HG03196 (cell line): ENCODE results near the gene RAB43.
"Not testable (repeated sequence)": the region's sequence is repeated elsewhere in the genome, so short reads cannot be mapped to it uniquely, and the experiment has no call there.

Experiments used
- ATAC-seq: cut with Tn5 transposase; IDR thresholded peaks from one replicate; pipeline ENCODE4 v1.9.1; 2021; ENCODE audit not compliant: unreplicated experiment

The RAB43 gene

DNA sequence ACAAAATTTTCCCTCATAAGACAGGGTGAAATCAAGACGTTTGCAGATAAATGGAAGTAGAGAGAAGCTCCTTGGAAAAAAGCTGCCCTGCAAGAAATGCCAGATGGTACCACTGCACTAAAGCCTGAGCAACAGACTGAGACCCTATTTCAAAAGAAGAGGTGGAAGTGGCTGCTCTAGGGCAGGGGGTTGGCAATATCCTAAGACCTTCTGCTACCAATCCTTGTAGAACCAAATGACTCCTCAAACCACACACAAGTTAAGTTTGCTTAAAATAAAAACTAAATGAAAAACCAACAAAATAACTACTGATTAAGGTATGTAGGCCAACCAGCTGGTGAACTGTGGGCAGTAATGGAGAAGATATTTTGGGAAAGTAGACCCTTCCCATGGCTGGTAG is 21.3 kb downstream of the RAB43 start:
- no peak for ATAC-seq

DNA sequence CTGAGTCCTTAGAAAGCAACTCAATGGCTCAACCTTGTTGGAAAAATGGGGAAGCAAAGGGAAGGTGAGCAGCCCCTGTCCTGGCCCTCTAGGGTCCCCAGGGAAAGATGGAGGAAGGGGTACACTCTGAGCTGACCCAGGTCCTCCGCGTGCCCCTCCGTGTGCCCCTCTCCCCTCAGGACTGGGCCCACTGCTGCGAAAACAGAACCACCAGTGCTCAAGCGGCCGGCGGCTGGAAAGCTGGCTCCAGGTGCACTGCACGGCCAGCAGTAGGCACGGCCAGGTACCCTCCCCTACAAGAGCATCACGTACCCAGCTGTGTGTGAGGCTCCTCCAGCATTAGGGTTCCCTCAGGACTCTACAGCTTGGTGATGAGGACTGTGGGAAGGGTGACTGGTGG is 26.3 kb downstream of the RAB43 start:
- ATAC-seq, result no peak

DNA sequence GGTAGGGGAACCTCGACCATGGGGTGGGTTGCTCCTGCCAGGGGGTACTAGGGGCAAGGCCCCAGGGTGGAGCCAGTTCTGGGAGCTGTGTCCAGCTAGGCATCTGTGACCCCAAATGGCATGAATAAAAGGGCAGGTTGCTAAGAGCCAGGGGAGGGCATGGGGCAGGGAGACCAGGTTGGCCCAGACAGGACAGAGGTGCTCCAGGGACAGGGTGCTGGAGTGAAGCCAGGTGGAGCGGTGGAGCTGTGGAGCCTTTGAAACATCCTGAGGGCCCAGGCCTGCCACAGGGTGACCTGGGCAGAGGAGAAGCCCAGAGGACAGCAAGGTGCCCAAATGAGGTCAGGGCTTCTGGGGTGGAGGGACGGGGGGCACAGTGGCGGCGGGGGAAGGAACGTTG is 33.3 kb downstream of the RAB43 start:
- not testable (repeated sequence) for ATAC-seq

DNA sequence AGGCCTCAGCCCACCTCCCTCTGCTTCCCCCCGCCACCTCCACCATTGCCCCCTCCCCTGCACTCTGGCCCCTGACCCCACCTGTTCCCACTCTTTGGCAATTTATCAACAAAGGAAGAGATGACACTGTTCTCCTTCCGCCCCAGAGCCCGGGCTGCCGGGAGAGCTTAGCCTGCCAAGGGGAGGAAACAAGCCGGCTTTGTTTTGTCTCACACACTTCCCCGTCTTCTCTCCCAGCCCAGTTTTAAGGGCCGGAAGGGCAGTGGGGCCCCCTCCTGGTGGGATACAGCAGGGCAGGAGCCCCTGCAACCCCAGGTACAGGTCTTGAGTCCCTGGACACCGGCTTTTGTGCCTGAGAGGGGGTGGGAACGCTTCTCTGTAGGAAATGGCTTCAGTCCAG is 33.7 kb downstream of the RAB43 start:
- not testable (repeated sequence) for ATAC-seq

DNA sequence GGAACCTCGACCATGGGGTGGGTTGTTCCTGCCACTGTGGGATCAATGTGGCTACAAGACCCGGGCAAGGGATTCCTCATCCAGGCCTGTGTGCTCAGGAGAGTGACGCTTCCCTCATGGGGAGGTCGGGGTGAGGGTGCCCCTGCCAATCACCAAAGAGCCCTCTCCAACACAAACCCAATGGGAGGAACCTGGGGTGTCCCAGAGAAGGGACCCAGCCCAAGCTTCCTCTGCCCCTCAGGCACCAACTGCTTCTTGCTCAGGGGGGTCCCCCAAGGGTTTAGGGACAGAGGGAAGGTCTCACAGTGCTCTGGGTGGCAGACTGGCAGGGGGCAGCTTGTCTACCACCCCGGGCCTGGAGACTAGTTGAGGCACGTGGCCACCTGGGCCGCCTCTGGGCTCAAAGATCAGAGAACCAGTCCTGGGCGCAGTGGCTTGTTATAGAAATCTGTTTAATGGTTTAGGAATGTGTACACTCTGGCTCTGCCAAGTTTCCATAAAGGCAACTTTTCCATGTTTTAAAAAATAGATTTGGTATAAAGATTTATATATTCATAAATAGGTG is 34.4 kb downstream of the RAB43 start:
- no peak for ATAC-seq

DNA sequence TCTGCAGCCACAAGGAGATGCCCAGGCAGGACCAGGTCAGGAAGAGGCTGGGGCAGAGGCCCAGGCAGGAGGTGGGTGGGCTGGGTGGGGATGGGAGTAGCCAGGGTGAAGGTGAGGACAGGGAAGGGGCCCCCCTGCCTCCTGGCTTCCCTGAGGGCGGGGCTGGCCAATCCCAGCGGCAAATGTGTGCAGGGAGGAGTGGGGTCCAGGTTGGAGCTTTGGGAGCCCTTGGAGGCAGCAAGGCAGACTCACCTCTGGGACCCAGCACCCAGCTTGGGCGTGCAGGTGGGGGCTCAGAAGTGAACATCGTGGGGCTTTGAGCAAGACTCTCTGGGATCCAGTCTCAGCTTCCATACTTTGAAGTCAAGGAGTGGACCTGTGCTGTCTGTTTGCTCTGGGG is 35.8 kb downstream of the RAB43 start:
- ATAC-seq, result no peak

DNA sequence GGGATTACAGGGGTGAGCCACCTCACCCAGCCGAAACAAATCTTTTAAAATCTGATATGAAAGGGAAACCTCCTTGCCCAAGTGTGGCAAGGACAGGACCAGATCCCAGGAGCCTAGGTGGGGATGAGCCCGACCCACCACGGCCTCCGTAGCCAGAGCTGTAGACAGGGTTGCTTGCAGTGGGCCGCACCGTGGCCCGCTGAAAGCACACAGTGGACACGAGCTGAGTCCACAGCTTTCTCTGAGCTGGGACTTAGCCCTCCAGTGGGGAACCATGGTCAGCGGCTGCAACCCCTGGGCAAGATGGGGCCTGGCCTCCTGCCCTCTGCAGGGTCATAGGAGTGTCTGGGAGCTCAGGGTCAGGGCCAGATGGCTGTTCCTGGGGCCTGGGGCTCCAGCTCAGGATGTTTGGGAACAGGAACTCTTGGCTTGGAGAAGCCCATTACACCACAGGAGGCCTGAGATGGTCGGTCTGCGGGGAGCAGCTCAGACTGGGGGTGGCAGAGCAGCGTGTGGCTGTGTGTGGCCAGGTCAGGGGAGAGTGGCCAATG is 36.4 kb downstream of the RAB43 start:
- no peak for ATAC-seq

DNA sequence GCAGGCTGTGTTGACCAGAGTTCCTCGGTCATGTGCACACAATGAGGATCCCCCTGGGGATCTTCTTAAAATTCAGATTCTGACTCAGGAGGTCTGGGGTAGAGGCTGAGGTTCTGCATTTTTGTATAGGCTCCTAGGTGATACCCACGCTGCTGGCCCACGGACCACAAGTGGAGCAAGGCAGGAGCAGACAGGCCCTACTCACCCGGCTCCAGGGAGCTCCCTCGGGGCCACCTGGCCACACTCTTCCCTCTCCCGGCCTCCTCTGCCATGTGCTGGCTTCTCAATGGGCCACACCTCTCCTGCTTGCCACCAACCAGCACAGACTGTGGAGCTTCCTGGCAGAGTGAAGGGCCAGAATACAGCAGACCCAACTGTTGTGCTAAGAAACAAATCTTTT is 37.1 kb downstream of the RAB43 start:
- no peak for ATAC-seq

DNA sequence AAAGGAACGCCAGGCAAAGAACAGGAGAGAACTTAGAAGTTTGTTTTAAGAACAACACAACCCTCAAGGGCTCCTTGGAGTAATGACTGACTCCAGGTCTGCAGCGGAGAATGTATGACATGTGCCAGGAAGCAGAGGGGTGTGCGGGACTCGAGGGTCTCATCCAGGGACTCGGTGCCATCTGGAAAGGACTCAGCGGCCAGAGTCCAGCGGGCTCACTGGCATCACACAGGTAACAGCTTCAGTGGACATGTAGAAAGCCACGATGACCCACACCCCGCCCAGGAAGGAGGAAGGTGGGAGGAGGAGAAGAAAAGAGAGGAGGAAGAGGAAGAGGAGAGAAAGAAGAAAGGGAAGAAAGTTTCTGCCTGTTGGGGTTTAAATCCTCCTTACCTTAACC is 39.6 kb downstream of the RAB43 start:
- ATAC-seq, result no peak

DNA sequence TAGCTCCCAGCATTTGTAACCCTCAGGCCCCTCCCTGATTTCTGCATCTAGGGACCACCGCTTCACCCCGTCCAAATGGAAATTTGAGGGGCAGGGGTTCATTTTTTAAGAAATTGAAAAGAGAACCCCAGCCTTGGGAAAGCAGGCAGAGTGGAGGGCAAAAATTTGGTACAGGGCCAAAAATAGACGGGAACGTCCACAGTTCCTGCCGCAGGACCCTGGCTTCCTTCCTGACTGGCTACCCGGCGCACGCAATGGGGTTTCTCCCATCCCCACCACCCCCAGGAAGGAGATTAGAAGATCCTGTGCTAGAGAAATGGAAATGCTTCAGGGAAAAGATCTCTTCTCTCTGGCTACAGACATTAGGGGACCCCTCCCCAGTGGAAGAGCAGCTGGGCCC is 40.1 kb downstream of the RAB43 start:
- ATAC-seq, result no peak

DNA sequence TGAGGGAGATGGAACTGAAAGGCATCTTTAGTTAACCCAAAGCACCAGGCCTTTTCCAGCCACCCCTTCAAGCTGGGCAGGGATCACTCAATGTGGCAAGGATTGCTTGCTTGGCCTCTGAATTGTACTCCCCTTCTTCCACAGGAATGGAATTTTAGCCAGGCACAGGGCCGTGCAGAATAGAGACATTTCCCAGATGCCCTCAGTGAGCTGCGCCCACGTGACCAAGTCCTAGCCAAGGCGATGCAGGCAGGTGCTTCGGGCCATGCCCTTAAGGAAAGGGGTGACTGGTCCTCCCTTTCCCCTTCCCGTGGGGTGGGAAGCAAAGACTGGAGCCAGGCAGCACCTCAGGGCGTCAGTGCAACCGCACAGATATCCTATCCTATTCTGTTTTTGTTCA is 43.1 kb downstream of the RAB43 start:
- ATAC-seq, result no peak

DNA sequence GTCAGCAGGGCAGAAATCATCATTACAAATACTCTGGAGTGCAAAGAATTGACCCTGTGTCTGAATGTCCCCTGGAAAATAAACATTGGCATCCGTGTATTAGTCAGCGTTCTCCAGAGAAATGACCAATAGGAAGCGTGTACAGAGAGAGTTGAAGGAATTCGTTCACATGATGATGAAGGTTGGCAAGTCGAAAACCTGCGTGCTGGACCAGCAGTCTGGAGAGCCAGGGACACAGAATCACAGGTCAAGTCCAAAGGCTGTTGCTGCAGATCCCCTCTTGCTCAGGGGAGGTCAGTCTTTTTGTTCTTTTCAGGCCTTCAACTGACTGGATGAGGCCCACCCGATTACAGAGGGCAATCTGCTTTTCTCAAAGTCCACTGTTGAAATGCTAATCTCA is 44.4 kb downstream of the RAB43 start:
- ATAC-seq, result no peak

DNA sequence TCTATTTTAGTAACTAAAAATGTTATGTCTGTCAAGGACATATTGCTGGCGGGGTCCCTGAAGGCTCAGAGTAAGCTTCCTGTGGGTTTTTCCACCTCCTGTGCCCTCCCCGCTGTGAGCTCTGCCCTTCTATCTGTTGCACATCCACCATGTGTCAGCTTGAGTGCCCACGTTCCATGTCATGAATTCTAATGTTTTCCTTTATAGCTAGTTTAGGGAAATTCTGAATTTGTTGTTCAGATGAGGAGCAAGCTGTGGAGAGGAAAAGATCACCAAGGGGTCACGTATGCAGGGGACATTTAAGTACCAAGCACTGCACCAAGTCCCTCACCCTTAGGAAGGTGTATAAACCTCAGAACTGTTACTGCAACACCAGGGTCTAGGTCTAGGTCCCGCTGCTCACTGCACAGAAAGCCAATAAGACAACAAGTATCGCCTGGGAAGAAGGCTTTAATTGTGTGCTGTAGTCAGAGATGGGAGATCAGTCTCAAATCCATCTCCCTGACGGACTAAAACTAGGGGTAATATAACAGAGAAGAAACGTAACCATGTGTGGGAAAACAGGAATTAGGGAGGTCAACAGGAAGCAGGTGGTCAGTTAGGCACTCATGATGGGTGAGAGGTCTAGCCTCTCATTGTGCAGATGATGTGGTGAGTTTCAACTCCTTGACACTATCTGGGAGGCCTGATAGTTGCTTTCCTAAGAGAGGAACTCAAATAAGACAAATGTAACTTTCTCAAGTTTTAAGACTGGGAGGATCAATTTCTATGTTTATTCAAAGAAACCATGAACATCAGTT is 51.3 kb downstream of the RAB43 start:
- ATAC-seq, result no peak

DNA sequence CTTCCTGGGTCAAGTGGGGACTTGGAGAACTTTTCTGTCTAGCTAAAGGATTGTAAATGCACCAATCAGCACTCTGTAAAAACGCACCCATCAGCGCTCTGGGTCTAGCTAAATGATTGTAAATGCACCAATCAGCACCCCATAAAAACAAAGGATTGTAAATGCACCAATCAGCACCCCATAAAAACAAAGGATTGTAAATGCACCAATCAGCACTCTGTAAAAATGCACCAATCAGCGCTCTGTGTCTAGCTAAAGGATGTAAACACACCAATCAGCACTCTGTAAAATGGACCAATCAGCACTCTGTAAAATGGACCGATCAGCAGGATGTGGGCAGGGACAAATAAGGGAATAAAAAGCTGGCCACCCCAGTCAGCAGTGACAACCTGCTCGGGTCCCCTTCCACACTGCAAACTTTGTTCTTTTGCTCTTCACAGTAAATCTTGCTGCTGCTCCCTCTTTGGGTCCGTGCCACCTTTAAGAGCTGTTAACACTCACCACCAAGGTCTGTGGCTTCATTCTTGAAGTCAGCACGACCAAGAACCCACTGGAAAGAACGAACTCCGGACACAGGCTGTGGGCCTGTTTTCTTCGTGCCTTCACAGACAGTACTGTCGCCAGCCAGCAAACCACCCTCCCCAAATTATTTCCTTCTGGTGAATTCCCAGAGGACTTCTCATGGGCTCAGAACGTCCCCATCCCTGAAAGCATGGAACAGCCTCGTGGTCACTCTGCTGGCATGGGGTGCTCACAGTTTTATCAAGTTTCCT is 52.1 kb downstream of the RAB43 start:
- not testable (repeated sequence) for ATAC-seq

DNA sequence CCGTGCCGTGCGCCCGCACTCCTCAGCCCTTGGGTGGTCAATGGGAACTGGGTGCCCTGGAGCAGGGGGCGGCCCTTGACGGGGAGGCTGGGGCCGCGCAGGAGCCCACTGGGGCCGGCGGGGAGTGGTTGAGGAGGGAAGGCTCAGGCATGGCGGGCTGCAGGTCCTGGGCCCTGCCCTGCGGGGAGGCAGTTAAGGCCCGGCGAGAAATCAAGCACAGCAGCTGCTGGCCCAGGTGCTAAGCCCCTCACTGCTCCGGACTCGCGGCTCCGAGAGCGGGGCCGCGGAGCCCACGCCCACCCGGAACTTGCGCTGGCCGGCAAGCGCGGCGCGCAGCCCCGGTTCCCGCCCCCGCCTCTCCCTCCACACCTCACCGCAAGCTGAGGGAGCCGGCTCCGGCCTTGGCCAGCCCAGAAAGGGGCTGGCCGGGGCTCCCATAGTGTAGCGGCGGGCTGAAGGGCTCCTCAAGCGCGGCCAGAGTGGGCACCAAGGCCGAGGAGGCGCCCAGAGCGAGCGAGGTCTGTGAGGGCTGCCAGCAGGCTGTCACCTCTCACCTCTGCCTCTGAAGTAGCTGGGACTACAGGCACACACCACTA is 53.2 kb downstream of the RAB43 start:
- no peak for ATAC-seq

DNA sequence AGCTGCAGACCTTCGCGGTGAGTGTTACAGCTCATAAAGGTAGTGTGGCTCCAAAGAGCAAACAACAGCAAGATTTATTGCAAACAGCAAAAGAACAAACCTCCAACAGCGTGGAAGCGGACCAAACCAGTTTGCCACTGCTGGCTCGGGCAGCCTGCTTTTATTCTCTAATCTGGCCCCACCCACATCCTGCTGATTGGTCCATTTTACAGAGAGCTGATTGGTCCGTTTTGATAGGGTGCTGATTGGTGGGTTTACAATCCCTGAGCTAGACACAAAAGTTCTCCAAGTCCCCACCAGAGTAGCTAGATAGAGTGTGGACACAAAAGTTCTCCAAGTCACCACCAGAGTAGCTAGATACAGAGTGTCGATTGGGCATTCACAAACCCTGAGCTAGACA is 53.9 kb downstream of the RAB43 start:
- ATAC-seq, result not testable (repeated sequence)

DNA sequence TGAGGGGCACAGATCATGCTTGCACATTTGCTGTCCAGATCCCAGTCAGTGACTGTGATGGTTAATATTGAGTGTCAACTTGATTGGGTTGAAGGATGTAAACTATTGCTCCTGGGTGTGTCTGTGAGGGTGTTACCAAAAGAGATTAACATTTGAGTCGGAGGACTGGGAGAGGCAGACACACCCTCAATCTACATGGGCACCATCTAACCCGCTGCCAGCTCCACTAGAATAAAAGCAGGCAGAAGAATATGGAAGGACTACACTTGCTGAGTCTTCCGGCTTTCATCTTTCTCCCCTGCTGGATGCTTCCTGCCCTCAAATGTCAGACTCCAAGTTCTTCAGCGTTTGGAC is 55.9 kb downstream of the RAB43 start:
- ATAC-seq, result no peak

DNA sequence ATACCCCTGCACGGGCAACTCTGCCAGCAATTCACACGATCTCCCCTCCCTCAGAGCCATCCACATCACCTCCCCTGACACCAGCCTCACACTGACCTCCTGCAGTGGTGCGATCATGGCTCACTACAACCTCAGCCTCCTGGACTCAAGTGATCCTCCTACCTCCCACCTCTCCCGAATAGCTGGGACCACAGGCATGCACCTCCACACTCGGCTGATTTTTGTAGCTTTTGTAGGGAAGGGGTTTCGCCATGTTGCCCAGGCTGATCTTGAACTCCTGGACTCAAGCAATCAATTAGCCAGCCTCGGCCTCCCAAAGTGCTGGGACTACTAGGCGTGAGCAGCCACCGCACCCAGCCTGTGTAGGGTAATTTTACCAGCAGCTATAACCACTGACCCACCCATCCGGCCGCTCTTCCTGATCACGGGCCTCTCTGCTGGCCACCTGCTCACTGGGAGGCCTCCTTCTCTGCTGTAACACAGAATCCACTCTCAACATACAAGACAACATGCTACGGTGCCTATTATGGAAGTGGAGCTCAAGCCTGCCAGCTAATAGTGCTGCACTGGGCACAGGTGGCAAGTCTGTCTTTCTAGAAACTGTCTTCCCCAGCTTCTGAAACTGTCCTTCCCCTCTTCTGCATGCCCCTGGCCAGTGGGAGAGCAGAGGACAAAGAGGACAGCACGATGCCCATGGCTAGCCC is 56.4 kb downstream of the RAB43 start:
- ATAC-seq, result no peak

DNA sequence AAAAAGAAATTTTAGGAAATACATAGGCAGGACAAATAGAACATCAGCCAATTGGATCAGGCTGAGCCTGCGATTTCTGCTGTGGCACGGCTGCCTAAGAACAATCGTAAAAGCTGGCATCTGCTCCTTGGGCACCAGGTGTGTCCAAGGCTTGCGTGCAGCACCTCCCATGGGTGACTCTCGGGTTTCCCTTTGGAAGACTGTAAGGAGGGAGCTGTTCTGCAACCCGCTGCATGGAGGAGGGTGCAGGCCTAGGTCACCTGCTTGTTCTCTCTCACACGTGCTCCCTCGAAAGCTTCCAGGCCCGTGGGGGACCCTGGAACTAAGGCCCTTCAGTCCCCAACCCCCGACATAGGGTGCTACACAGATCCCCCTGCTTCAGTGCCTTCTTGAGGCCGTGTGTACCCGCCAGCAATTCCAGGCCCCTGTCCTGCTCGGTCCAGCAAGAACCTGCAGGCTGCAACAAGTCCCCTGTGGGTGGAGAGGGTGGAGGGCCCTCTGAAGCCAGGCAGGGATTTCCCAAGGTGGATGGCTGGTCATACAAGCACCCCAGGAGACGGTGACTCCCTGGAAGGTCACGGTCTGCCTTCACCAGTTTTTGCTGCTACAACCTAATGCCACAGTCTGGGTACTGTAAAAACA is 57.6 kb downstream of the RAB43 start:
- no peak for ATAC-seq

DNA sequence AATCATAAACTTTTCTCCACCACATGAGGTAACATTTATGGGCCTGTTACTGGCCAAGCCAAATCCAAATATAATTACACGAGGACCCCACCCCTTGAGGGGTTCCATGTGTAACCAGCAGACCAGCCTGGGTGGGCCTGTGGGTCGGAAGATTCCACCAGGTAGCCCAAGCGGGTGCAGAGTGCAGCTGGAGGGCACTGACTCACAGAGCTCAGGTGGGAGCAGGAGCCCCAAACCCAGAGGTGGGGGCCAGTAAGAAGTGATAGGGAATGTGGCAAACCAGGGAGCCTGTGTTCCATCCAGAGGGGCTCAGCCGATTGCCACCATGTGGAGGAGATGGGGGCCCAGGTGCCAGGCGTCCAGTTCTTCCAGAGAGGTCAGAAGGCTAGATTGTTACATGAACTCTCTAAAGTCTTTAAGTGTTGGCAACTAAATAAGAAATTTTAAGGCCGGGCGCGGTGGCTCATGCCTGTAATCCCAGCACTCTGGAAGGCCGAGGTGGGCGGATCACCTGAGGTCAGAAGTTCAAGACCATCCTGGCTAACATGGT is 58.4 kb downstream of the RAB43 start:
- no peak for ATAC-seq
